Mucosa of stomach (tissue), 1 donor: Measurements from ENCODE around the gene SMTNL1.
A peak's percentile ranks its signal among the peaks of the same experiment; 100 is the strongest.

Experiments used
- H3K27me3 ChIP-seq: one replicate; pipeline ENCODE4 v1.7.0; 2013; ENCODE audit warnings: mild to moderate bottlenecking, low read length; ENCODE audit not compliant: control insufficient read depth, insufficient read depth
- H3K36me3 ChIP-seq: one replicate; pipeline ENCODE4 v1.7.0; 2013; ENCODE audit warnings: low read length; ENCODE audit not compliant: control insufficient read depth, insufficient read depth
- H3K4me1 ChIP-seq: one replicate; pipeline ENCODE4 v1.7.0; 2013; ENCODE audit warnings: mild to moderate bottlenecking, low read length; ENCODE audit not compliant: control insufficient read depth, insufficient read depth
- H3K4me3 ChIP-seq: one replicate; pipeline ENCODE4 v1.7.0; 2013; ENCODE audit warnings: low read length
- H3K9ac ChIP-seq: one replicate; pipeline ENCODE4 v1.7.0; 2013; ENCODE audit warnings: mild to moderate bottlenecking, low read length, moderate library complexity
- H3K9me3 ChIP-seq: one replicate; pipeline ENCODE4 v1.7.0; 2013; ENCODE audit warnings: mild to moderate bottlenecking, low read length, moderate library complexity; ENCODE audit not compliant: control insufficient read depth
- donor health status: Pancreatic carcinoma.

The SMTNL1 gene

GRCh38 chr11:57556041-57556440 is 18.6 kb downstream of the SMTNL1 start:
- H3K27me3 ChIP-seq: no peaks in the 10 kb centered on the region
- H3K4me1 ChIP-seq: no peaks in the 10 kb centered on the region
- H3K36me3 ChIP-seq: peaks cover 13% of the 10 kb centered on the region
- H3K9ac ChIP-seq: no peak overlapping the region
- no peaks in the 10 kb centered on the region for H3K9me3 ChIP-seq
- H3K4me3 ChIP-seq: no peak overlapping the region

GRCh38 chr11:57560146-57560545 is 22.8 kb downstream of the SMTNL1 start:
- no peaks in the 10 kb centered on the region for H3K9me3 ChIP-seq
- no peaks in the 10 kb centered on the region for H3K4me1 ChIP-seq
- H3K9ac ChIP-seq: no peak overlapping the region
- H3K4me3 ChIP-seq: no peak overlapping the region
- peaks cover 8% of the 10 kb centered on the region for H3K36me3 ChIP-seq
- no peaks in the 10 kb centered on the region for H3K27me3 ChIP-seq

GRCh38 chr11:57562596-57562995 is 25.2 kb downstream of the SMTNL1 start:
- H3K36me3 ChIP-seq: peaks cover 5% of the 10 kb centered on the region
- H3K4me1 ChIP-seq: peaks cover 16% of the 10 kb centered on the region
- H3K4me3 ChIP-seq: no peak overlapping the region
- H3K9ac ChIP-seq: no peak overlapping the region
- H3K9me3 ChIP-seq: no peaks in the 10 kb centered on the region
- H3K27me3 ChIP-seq: no peaks in the 10 kb centered on the region

GRCh38 chr11:57566005-57566904 is 28.9 kb downstream of the SMTNL1 start:
- H3K4me3 ChIP-seq: peak overlapping the region; percentile 77

GRCh38 chr11:57566905-57567514 is 29.6 kb downstream of the SMTNL1 start:
- peak overlapping the region; percentile 82 for H3K4me3 ChIP-seq
- no peaks in the 10 kb centered on the region for H3K27me3 ChIP-seq
- H3K36me3 ChIP-seq: no peaks in the 10 kb centered on the region
- H3K9me3 ChIP-seq: no peaks in the 10 kb centered on the region
- peak overlapping the region; percentile 76 for H3K9ac ChIP-seq
- H3K4me1 ChIP-seq: peaks cover 16% of the 10 kb centered on the region

More at GRCh38 chr11:57566005-57566904, 28.9 kb downstream of the SMTNL1 start:
- H3K27me3 ChIP-seq: no peaks in the 10 kb centered on the region
- peak overlapping the region; percentile 54 for H3K9ac ChIP-seq
- H3K9me3 ChIP-seq: no peaks in the 10 kb centered on the region
- H3K36me3 ChIP-seq: no peaks in the 10 kb centered on the region
- peaks cover 16% of the 10 kb centered on the region for H3K4me1 ChIP-seq

GRCh38 chr11:57567515-57568329 is 30.3 kb downstream of the SMTNL1 start, which contains the start of gene UBE2L6:
Gene UBE2L6, minus strand, starts transcription at chr11:57567672. Its CDS starts 61 bp downstream, at chr11:57567611.
- Histone ChIP-seq H3K9me3 (no peaks in the 10 kb centered on the region), H3K36me3 (no peaks in the 10 kb centered on the region), H3K27me3 (no peaks in the 10 kb centered on the region), H3K9ac (peak within 1 kb of the TSS; percentile 76), H3K4me1 (peaks cover 16% of the 10 kb centered on the region), H3K4me3 (peak within 1 kb of the TSS; percentile 82)

GRCh38 chr11:57568330-57568766 is 31.0 kb downstream of the SMTNL1 start:
- Histone ChIP-seq H3K4me1 (peaks cover 16% of the 10 kb centered on the region), H3K27me3 (no peaks in the 10 kb centered on the region), H3K9ac (peak overlapping the region; percentile 72), H3K36me3 (no peaks in the 10 kb centered on the region), H3K9me3 (no peaks in the 10 kb centered on the region), H3K4me3 (peak overlapping the region; percentile 55)

- Histone ChIP-seq H3K27me3 (no peaks in the 10 kb centered on the region), H3K4me3 (no peak overlapping the region), H3K4me1 (peaks cover 1% of the 10 kb centered on the region), H3K9me3 (no peaks in the 10 kb centered on the region), H3K9ac (no peak overlapping the region), H3K36me3 (no peaks in the 10 kb centered on the region)
Measured at GRCh38 chr11:57571606-57572005, 34.2 kb downstream of the SMTNL1 start.

GRCh38 chr11:57574061-57574460 is 36.7 kb downstream of the SMTNL1 start:
- H3K4me3 ChIP-seq: no peak overlapping the region
- H3K27me3 ChIP-seq: no peaks in the 10 kb centered on the region
- no peaks in the 10 kb centered on the region for H3K36me3 ChIP-seq
- no peak overlapping the region for H3K9ac ChIP-seq
- no peaks in the 10 kb centered on the region for H3K4me1 ChIP-seq
- no peaks in the 10 kb centered on the region for H3K9me3 ChIP-seq

- H3K4me1 ChIP-seq: no peaks in the 10 kb centered on the region
- no peaks in the 10 kb centered on the region for H3K27me3 ChIP-seq
- no peak overlapping the region for H3K9ac ChIP-seq
- no peak overlapping the region for H3K4me3 ChIP-seq
- no peaks in the 10 kb centered on the region for H3K9me3 ChIP-seq
- H3K36me3 ChIP-seq: no peaks in the 10 kb centered on the region
Measured at GRCh38 chr11:57584341-57584740, 46.9 kb downstream of the SMTNL1 start.

GRCh38 chr11:57585301-57585700 is 47.9 kb downstream of the SMTNL1 start:
- Histone ChIP-seq H3K9me3 (no peaks in the 10 kb centered on the region), H3K27me3 (no peaks in the 10 kb centered on the region), H3K9ac (no peak overlapping the region), H3K4me1 (no peaks in the 10 kb centered on the region), H3K4me3 (no peak overlapping the region), H3K36me3 (no peaks in the 10 kb centered on the region)
